HG03025 (cell line): ENCODE data around the gene PCBP3.
"Not testable (repeated sequence)": the region's sequence is repeated elsewhere in the genome, so short reads cannot be mapped to it uniquely, and the experiment has no call there.

ENCODE experiments used
- ATAC-seq: cut with Tn5 transposase; IDR thresholded peaks from one replicate; pipeline ENCODE4 v1.9.1; 2021; ENCODE audit warnings: mild to moderate bottlenecking, moderate library complexity; ENCODE audit not compliant: unreplicated experiment, low FRiP score

PCBP3 gene

GRCh38 chr21:45969921-45970673, 326.6 kb downstream of the PCBP3 start:
- ATAC-seq = no peak

GRCh38 chr21:45970674-45971615, 327.4 kb downstream of the PCBP3 start:
- ATAC-seq = no peak

- no peak for ATAC-seq
These were observed 328.3 kb downstream of the PCBP3 start for GRCh38 chr21:45971616-45972352.

- no peak for ATAC-seq
These were observed 328.8 kb downstream of the PCBP3 start for GRCh38 chr21:45972353-45972715.

GRCh38 chr21:45972716-45973474, 329.4 kb downstream of the PCBP3 start:
- no peak for ATAC-seq

- no peak for ATAC-seq
These were observed 330.0 kb downstream of the PCBP3 start for GRCh38 chr21:45973475-45974072.

GRCh38 chr21:45974073-45975019, 330.8 kb downstream of the PCBP3 start:
- ATAC-seq = no peak

GRCh38 chr21:45975020-45975666, 331.6 kb downstream of the PCBP3 start:
- ATAC-seq = no peak

GRCh38 chr21:45975667-45976409, 332.3 kb downstream of the PCBP3 start:
- not testable (repeated sequence) for ATAC-seq

GRCh38 chr21:45976701-45977311, 333.3 kb downstream of the PCBP3 start:
- ATAC-seq = no peak

- ATAC-seq = no peak
These were observed 333.9 kb downstream of the PCBP3 start for GRCh38 chr21:45977396-45977795.

GRCh38 chr21:45979141-45979631, 335.7 kb downstream of the PCBP3 start:
- ATAC-seq = no peak

- no peak for ATAC-seq
These were observed 336.1 kb downstream of the PCBP3 start for GRCh38 chr21:45979651-45980050.

- no peak for ATAC-seq
These were observed 336.7 kb downstream of the PCBP3 start for GRCh38 chr21:45980271-45980670.

GRCh38 chr21:45980697-45981096, 337.2 kb downstream of the PCBP3 start:
- no peak for ATAC-seq

- ATAC-seq = no peak
These were observed 337.9 kb downstream of the PCBP3 start, which contains the start of gene COL6A1 for GRCh38 chr21:45981151-45982091. Gene COL6A1, plus strand, starts transcription at chr21:45981770. Its CDS starts 81 bp downstream, at chr21:45981851.
